ENCODE data around the gene IGFL3.

DNA sequence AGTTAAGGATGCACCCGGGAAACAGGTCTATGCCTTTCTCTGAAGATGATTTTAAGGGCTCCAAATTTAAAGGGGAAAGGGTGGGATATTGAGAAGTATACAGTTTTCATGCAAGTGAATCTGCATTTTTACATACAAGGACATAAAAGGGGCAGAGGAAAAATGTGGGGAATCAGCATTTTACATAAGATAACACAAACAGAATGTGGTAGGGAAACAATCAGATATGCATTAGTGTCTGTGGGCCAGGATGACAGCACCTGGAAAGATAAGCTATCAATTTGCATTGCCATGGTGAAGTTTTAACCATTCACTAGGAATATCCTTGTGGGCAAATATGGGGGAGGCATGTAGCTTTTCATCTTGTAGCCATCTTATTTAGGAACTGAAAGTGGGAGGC is 24.1 kb downstream of the IGFL3 start:
- TF ChIP-seq CTCF (conservative IDR thresholded peaks at IDR 0.05) (no peak), EZH2 (IDR thresholded peaks at IDR 0.05; ENCODE audit: low read depth) (no peak)

All from PC-9 (cell line).